ENCODE data around the gene CDH10. TPM values are rescaled to one million over a fixed set of nuclear protein-coding genes. Genes with fewer than 3 reads are reported as not detected.

Gene CDH10
- total and polyA plus RNA-seq, 2 experiments from 2014 or later = not detected

DNA sequence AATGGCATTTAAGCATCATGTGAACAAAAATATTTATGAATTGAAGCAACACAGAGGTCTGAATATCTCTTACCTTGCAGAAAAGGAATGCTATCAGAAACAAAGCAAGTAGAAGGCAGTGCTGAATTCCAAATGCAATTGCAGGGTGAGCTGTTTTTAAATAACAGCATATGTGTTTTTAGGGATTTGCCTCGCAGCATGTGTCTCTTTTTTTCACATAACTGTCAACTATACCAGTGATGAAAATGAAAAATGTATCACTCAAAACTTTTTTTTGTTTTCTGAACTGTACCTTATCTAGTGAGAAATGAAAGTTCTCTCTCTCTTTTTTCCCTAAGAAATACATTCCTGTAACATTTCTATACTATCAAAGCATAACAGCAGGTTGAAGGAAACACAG is 21.2 kb downstream of the CDH10 start (continued):
- TF ChIP-seq ETS1 (IDR thresholded peaks at IDR 0.05) (no peak), EZH2 (IDR thresholded peaks at IDR 0.05; ENCODE audit: low read depth, unreplicated experiment) (no peak), STAT1 (IDR thresholded peaks at IDR 0.05; ENCODE audit: unreplicated experiment) (no peak)

DNA sequence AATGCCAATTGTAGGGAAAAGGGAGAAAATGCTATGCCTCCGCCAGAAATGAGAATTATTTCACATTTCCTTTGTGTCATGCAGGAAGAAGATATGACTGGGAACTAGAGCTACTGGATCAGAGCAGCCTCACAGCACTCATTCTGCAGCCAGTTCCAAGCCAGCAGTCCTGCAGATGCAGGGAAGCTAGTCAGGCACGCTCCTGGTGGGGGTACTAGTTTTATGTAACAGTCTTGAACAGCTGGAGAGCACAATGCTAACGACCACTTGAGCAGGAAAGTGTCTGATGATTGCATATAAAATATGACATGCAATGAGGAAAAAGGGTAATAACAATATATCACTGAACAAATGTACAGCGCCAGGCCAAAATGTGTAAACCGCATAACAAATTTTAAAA is 21.7 kb downstream of the CDH10 start:
- no peak overlapping the region for H3K27ac Mint-ChIP-seq
- no peaks in the 10 kb centered on the region for H3K9me3 Mint-ChIP-seq
- Histone ChIP-seq H3K4me1 (ENCODE audit: insufficient read depth) (peaks cover 14% of the 10 kb centered on the region), H3K4me2 (no peak overlapping the region), H3K36me3 (ENCODE audit: insufficient read depth) (no peaks in the 10 kb centered on the region), H4K20me1 (replicated peaks; ENCODE audit: insufficient read depth) (no peaks in the 10 kb centered on the region), H3K27me3 (ENCODE audit: insufficient read depth) (no peaks in the 10 kb centered on the region), H3K79me2 (replicated peaks; ENCODE audit: insufficient read depth) (no peaks in the 10 kb centered on the region), H3K27ac (ENCODE audit: low read depth) (no peak overlapping the region), H2AFZ (no peak overlapping the region), H3K4me3 (no peak overlapping the region), H3F3A (replicated peaks; ENCODE audit: low read depth) (no peaks in the 10 kb centered on the region), H3K9me2 (ENCODE audit: insufficient read depth) (no peaks in the 10 kb centered on the region)
- ATAC-seq (peak; percentile 81), DNase-seq (ENCODE audit: low spot score) (peak; percentile 17)
- H3K36me3 Mint-ChIP-seq (ENCODE audit: low read depth) = no peaks in the 10 kb centered on the region
- peaks cover 30% of the 10 kb centered on the region for H3K4me1 Mint-ChIP-seq
- TF ChIP-seq NANOG (IDR thresholded peaks at IDR 0.05; ENCODE audit: borderline replicate concordance) = no peak
- no peak for TF ChIP-seq ETS1 (IDR thresholded peaks at IDR 0.05)
- H3K4me3 Mint-ChIP-seq = no peak overlapping the region
- no peaks in the 10 kb centered on the region for H3K27me3 Mint-ChIP-seq (ENCODE audit: insufficient read depth, low read depth, poor library complexity)

- no peaks in the 10 kb centered on the region for H3K27me3 ChIP-seq (ENCODE audit: insufficient read depth)
- Mint-ChIP-seq H3K27me3 (ENCODE audit: insufficient read depth, low read depth, poor library complexity) (no peaks in the 10 kb centered on the region), H3K4me3 (no peak overlapping the region), H3K27ac (no peak overlapping the region), H3K9me3 (no peaks in the 10 kb centered on the region), H3K4me1 (peaks cover 30% of the 10 kb centered on the region), H3K36me3 (ENCODE audit: low read depth) (no peaks in the 10 kb centered on the region)
- no peak overlapping the region for H3K4me3 ChIP-seq
- no peak overlapping the region; the same call in 1 of the 2 replicates for H2AFZ ChIP-seq
- DNase-seq (ENCODE audit: low spot score) = no peak
- peaks cover 14% of the 10 kb centered on the region for H3K4me1 ChIP-seq (ENCODE audit: insufficient read depth)
- H3F3A ChIP-seq (replicated peaks; ENCODE audit: low read depth) = no peaks in the 10 kb centered on the region
- TF ChIP-seq STAT1 (IDR thresholded peaks at IDR 0.05; ENCODE audit: unreplicated experiment) (no peak), ZNF114 (CRISPR knock-in tag; IDR thresholded peaks at IDR 0.05) (no peak)
- ATAC-seq = no peak
- H4K20me1 ChIP-seq (replicated peaks; ENCODE audit: insufficient read depth) = no peaks in the 10 kb centered on the region
- no peaks in the 10 kb centered on the region for H3K36me3 ChIP-seq (ENCODE audit: insufficient read depth)
- no peaks in the 10 kb centered on the region for H3K9me2 ChIP-seq (ENCODE audit: insufficient read depth)
- H3K27ac ChIP-seq (ENCODE audit: low read depth) = no peak overlapping the region
- H3K4me2 ChIP-seq = no peak overlapping the region
- no peaks in the 10 kb centered on the region for H3K79me2 ChIP-seq (replicated peaks; ENCODE audit: insufficient read depth)
Measured at GRCh38 chr5:24621792-24622191, 23.0 kb downstream of the CDH10 start.

DNA sequence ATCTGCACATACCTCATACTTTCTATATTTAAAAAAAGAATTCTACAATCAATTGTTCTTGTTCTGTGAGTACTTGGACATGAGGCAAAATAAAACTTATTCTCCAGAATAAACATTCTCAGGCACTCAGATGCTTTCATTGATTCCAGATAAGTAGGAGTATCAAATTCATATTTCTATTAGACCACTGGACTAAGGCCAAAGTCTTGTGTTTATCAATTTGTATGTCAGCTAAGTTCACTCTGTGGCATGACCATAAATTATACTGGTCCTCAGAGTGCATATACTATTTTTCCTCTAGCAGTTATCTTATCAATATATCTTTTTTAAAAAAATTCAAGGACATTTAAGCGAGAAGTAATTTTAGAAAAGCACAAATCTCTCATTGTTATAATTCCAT is 28.2 kb downstream of the CDH10 start:
- DNase-seq (ENCODE audit: low spot score) = no peak
- H3K9me2 ChIP-seq (ENCODE audit: insufficient read depth) = no peaks in the 10 kb centered on the region
- TF ChIP-seq EZH2phosphoT487 (IDR thresholded peaks at IDR 0.05; ENCODE audit: unreplicated experiment) (no peak), CREB1 (CRISPR knock-in tag; IDR thresholded peaks at IDR 0.05; ENCODE audit: low read depth) (no peak), EZH2 (IDR thresholded peaks at IDR 0.05; ENCODE audit: low read depth, unreplicated experiment) (no peak), ZNF331 (CRISPR knock-in tag; IDR thresholded peaks at IDR 0.05; ENCODE audit: low read depth) (no peak), STAT1 (IDR thresholded peaks at IDR 0.05; ENCODE audit: unreplicated experiment) (no peak), POLR2AphosphoS5 (IDR thresholded peaks at IDR 0.05; ENCODE audit: low read depth) (no peak), NANOG (IDR thresholded peaks at IDR 0.05; ENCODE audit: borderline replicate concordance) (no peak), JUNB (IDR thresholded peaks at IDR 0.05; ENCODE audit: unreplicated experiment) (no peak)

More for the DNA sequence above, 28.2 kb downstream of the CDH10 start:
- no peaks in the 10 kb centered on the region for H3K79me2 ChIP-seq (replicated peaks; ENCODE audit: insufficient read depth)
- no peak overlapping the region for H2AFZ ChIP-seq
- Mint-ChIP-seq H3K27ac (no peak overlapping the region), H3K4me3 (no peak overlapping the region), H3K36me3 (ENCODE audit: low read depth) (no peaks in the 10 kb centered on the region), H3K4me1 (peaks cover 5% of the 10 kb centered on the region), H3K9me3 (no peaks in the 10 kb centered on the region), H3K27me3 (ENCODE audit: insufficient read depth, low read depth, poor library complexity) (no peaks in the 10 kb centered on the region)
- no peaks in the 10 kb centered on the region for H4K20me1 ChIP-seq (replicated peaks; ENCODE audit: insufficient read depth)
- H3K27ac ChIP-seq (ENCODE audit: low read depth) = no peak overlapping the region
- no peaks in the 10 kb centered on the region for H3F3A ChIP-seq (replicated peaks; ENCODE audit: low read depth)
- H3K36me3 ChIP-seq (ENCODE audit: insufficient read depth) = no peaks in the 10 kb centered on the region
- ATAC-seq = no peak
- H3K4me2 ChIP-seq = no peak overlapping the region
- H3K4me1 ChIP-seq (ENCODE audit: insufficient read depth) = peaks cover under 1% of the 10 kb centered on the region; the same call in 1 of the 2 replicates
- H3K27me3 ChIP-seq (ENCODE audit: insufficient read depth) = no peaks in the 10 kb centered on the region
- no peak overlapping the region for H3K4me3 ChIP-seq
